Testis (tissue), 2 donors: ENCODE measurements around the gene TBC1D4.

Experiments used
- CTCF ChIP-seq, 3 experiments: fragments of 450-650 bp in 2 of 3; fragments of 200-600 bp in 1 of 3; sonication (generic) in 1 of 3; IDR thresholded peaks; one replicate each; pipeline ENCODE4 v1.5.1; 2016 to 2019; ENCODE audit warnings: antibody characterized with exemption in 3 of 3, mild to moderate bottlenecking in 2 of 3, moderate library complexity in 1 of 3
- POLR2A ChIP-seq: fragments of 450-650 bp; IDR thresholded peaks from one replicate; pipeline ENCODE4 v1.6.1; 2017; ENCODE audit warnings: antibody characterized with exemption, mild to moderate bottlenecking, moderate library complexity

GRCh38 chr13:75375329-75375728 lies 106.6 kb downstream of the TBC1D4 start:
- TF ChIP-seq CTCF (IDR thresholded peaks at IDR 0.05) (no peak), POLR2A (no peak)
